H1 (cell line): ENCODE results near the gene RBM42. TPM values are rescaled to one million over a fixed set of nuclear protein-coding genes. Genes with fewer than 3 reads are reported as not detected.

Experiments used
- CTCF ChIA-PET: fragments of 300-600 bp; sonication (Branson Sonifier 250); formaldehyde crosslinking; loops from one replicate; lab custom pipeline; 2021; ENCODE audit not compliant: partially characterized antibody; lab: Charles Lee
- POLR2A ChIA-PET: fragments of 300-600 bp; sonication (Branson Sonifier 250); formaldehyde crosslinking; loops from one replicate; lab custom pipeline; 2021; ENCODE audit warnings: inconsistent platforms; ENCODE audit not compliant: partially characterized antibody; lab: Charles Lee
- DNase-seq, 2 experiments: peaks; one replicate each; pipeline versions ENCODE4 v3.0.0 to v3.0.0-alpha.2; 2010 to 2022; ENCODE audit warnings: low spot score in 2 of 2, low read depth in 1 of 2, mixed read lengths in 1 of 2
- FAIRE-seq: peaks from 2 replicates; lab custom pipeline; 2011; peaks lifted over from hg19 to GRCh38; lab: Jason Lieb, UNC
- H2AFZ ChIP-seq: 2 replicates; pipeline ENCODE4 v1.8.1; 2012; ENCODE audit warnings: low read length, inconsistent platforms
- H2AK5ac ChIP-seq: 2 replicates; pipeline ENCODE4 v1.6.1; 2013; ENCODE audit warnings: low read depth, low read length
- H2BK120ac ChIP-seq: replicated peaks from 2 replicates; pipeline ENCODE3; 2013; ENCODE audit warnings: low read depth, low read length, inconsistent platforms
- H2BK12ac ChIP-seq: 2 replicates; pipeline ENCODE4 v1.6.1; 2013; ENCODE audit warnings: low read depth, low read length
- H2BK15ac ChIP-seq: 2 replicates; pipeline ENCODE4 v1.6.1; 2013; ENCODE audit warnings: low read length
- H2BK20ac ChIP-seq: 2 replicates; pipeline ENCODE4 v1.6.1; 2013; ENCODE audit warnings: low read length
- H2BK5ac ChIP-seq: 2 replicates; pipeline ENCODE4 v1.6.1; 2013; ENCODE audit warnings: low read depth, low read length
- H3K14ac ChIP-seq: 2 replicates; pipeline ENCODE4 v1.6.1; 2013; ENCODE audit warnings: inconsistent platforms; ENCODE audit not compliant: insufficient read length
- H3K18ac ChIP-seq: 2 replicates; pipeline ENCODE4 v1.6.1; 2013; ENCODE audit warnings: low read length; ENCODE audit errors: extremely low read depth
- H3K23ac ChIP-seq: 2 replicates; pipeline ENCODE4 v1.6.1; 2013; ENCODE audit warnings: inconsistent platforms; ENCODE audit not compliant: insufficient read length
- H3K23me2 ChIP-seq: 2 replicates; pipeline ENCODE4 v1.6.1; 2013; ENCODE audit warnings: low read depth, low read length
- H3K27ac ChIP-seq: 2 replicates; pipeline ENCODE4 v1.6.1; 2011; ENCODE audit warnings: low read depth, low read length, inconsistent platforms
- H3K27me3 ChIP-seq, 4 experiments: replicated peaks in 1 of 4; 1 replicate in 1 of 4; 2 replicates in 3 of 4; pipeline versions ENCODE4 v1.6.1 to v1.8.1; 2011 to 2013; ENCODE audit warnings: low read length in 3 of 4, mild to moderate bottlenecking in 3 of 4, inconsistent platforms in 2 of 4, mixed read lengths in 2 of 4, moderate library complexity in 1 of 4; ENCODE audit not compliant: control insufficient read depth in 3 of 4, insufficient read depth in 3 of 4; ENCODE audit errors: extremely low read depth in 1 of 4
- H3K36me3 ChIP-seq, 4 experiments: 2 replicates each; pipeline versions ENCODE4 v1.6.1 to v1.8.1; 2011 to 2013; ENCODE audit warnings: mild to moderate bottlenecking in 4 of 4, low read length in 3 of 4, moderate library complexity in 2 of 4, control low read depth in 1 of 4, inconsistent platforms in 1 of 4; ENCODE audit not compliant: insufficient read depth in 4 of 4, control insufficient read depth in 2 of 4
- H3K4ac ChIP-seq: replicated peaks from 2 replicates; pipeline ENCODE3; 2013; ENCODE audit warnings: low read length, low read depth, mixed read lengths, inconsistent platforms; ENCODE audit not compliant: insufficient read length
- H3K4me1 ChIP-seq, 4 experiments: replicated peaks in 1 of 4; 1 replicate in 1 of 4; 2 replicates in 3 of 4; pipeline versions ENCODE4 v1.6.1 to v1.8.1; 2011 to 2013; ENCODE audit warnings: low read length in 3 of 4, inconsistent platforms in 2 of 4, mixed read lengths in 1 of 4; ENCODE audit not compliant: insufficient read depth in 4 of 4, control insufficient read depth in 3 of 4
- H3K4me2 ChIP-seq, 2 experiments: 2 replicates each; pipeline versions ENCODE4 v1.6.1 to v1.8.1; 2011 to 2013; ENCODE audit warnings: low read depth in 2 of 2, low read length in 2 of 2, control low read depth in 1 of 2, inconsistent platforms in 1 of 2, mild to moderate bottlenecking in 1 of 2; ENCODE audit not compliant: insufficient read depth in 1 of 2
- H3K4me3 ChIP-seq, 4 experiments: fragments of 200-600, 300-600 bp in 1 of 4; sonication (generic), shearing (Covaris generic), sonication (Bioruptor Twin) in 1 of 4; 2 replicates each; pipeline versions ENCODE4 v1.5.1 to v1.8.1; 2011 to 2016; ENCODE audit warnings: low read length in 4 of 4, low read depth in 3 of 4, control low read depth in 2 of 4, inconsistent platforms in 2 of 4, mild to moderate bottlenecking in 2 of 4, mixed read lengths in 1 of 4, moderate library complexity in 1 of 4; ENCODE audit not compliant: insufficient read depth in 2 of 4; ENCODE audit errors: extremely low read depth in 1 of 4
- H3K56ac ChIP-seq: replicated peaks from 2 replicates; pipeline ENCODE3; 2013; ENCODE audit warnings: low read depth, mild to moderate bottlenecking, mixed read lengths, low read length, inconsistent platforms; ENCODE audit not compliant: insufficient read length
- H3K79me1 ChIP-seq: 2 replicates; pipeline ENCODE4 v1.6.1; 2013; ENCODE audit warnings: low read depth, low read length, control low read depth
- H3K79me2 ChIP-seq, 2 experiments: 2 replicates each; pipeline versions ENCODE4 v1.6.1 to v1.8.1; 2012 to 2013; ENCODE audit warnings: low read length in 2 of 2, mild to moderate bottlenecking in 2 of 2, inconsistent platforms in 1 of 2; ENCODE audit not compliant: insufficient read depth in 2 of 2, control insufficient read depth in 1 of 2
- H3K9ac ChIP-seq, 4 experiments: replicated peaks in 1 of 4; 1 replicate in 1 of 4; 2 replicates in 3 of 4; pipeline versions ENCODE4 v1.6.1 to v1.8.1; 2011 to 2013; ENCODE audit warnings: low read depth in 3 of 4, low read length in 3 of 4, control low read depth in 2 of 4, mild to moderate bottlenecking in 2 of 4, moderate library complexity in 2 of 4, inconsistent platforms in 1 of 4; ENCODE audit errors: extremely low read depth in 1 of 4
- H3K9me3 ChIP-seq, 2 experiments: 2 replicates each; pipeline versions ENCODE4 v1.6.1 to v1.8.1; 2012 to 2013; ENCODE audit warnings: mild to moderate bottlenecking in 2 of 2, moderate library complexity in 2 of 2, control low read depth in 1 of 2, inconsistent platforms in 1 of 2, low read depth in 1 of 2, low read length in 1 of 2, mixed read lengths in 1 of 2; ENCODE audit not compliant: insufficient read depth in 2 of 2
- H4K20me1 ChIP-seq, 2 experiments: replicated peaks in 1 of 2; 2 replicates each; pipeline versions ENCODE3 to v1.8.1; 2011 to 2013; ENCODE audit warnings: inconsistent platforms in 2 of 2, low read length in 2 of 2, mild to moderate bottlenecking in 1 of 2; ENCODE audit not compliant: insufficient read depth in 2 of 2, control insufficient read depth in 1 of 2
- H4K5ac ChIP-seq: 2 replicates; pipeline ENCODE4 v1.6.1; 2013; ENCODE audit warnings: low read length, low read depth, mixed read lengths, inconsistent platforms; ENCODE audit not compliant: insufficient read length
- H4K8ac ChIP-seq: 2 replicates; pipeline ENCODE4 v1.8.0; 2013; ENCODE audit warnings: mild to moderate bottlenecking, moderate library complexity, low read length, inconsistent platforms; ENCODE audit not compliant: insufficient read depth; ENCODE audit errors: extremely low read depth
- H4K91ac ChIP-seq: replicated peaks from 2 replicates; pipeline ENCODE3; 2013; ENCODE audit warnings: low read length, mixed read lengths, inconsistent platforms; ENCODE audit not compliant: insufficient read length
- CBX5 ChIP-seq: fragments of 300-800, 300-1000 bp; sonication (generic); IDR thresholded peaks from 2 replicates; pipeline ENCODE4 v1.7.1; 2016; ENCODE audit warnings: antibody characterized with exemption, low read length, low read depth
- CEBPB ChIP-seq: IDR thresholded peaks from 2 replicates; pipeline ENCODE4 v1.6.1; 2012; ENCODE audit warnings: low read depth, low read length
- CHD1 ChIP-seq: IDR thresholded peaks from 2 replicates; pipeline ENCODE4 v1.6.1; 2012; ENCODE audit warnings: low read depth, low read length, improper control_type of control experiment
- RAD21 ChIP-seq, 2 experiments: IDR thresholded peaks in 1 of 2; conservative IDR thresholded peaks in 1 of 2; 2 replicates each; pipeline ENCODE4 v1.6.1; 2011; ENCODE audit warnings: low read depth in 2 of 2, low read length in 2 of 2, improper control_type of control experiment in 1 of 2, inconsistent platforms in 1 of 2, mild to moderate bottlenecking in 1 of 2, moderate library complexity in 1 of 2
- WGBS, 2 experiments: shearing (Covaris generic) in 1 of 2; methylation state at CpG; one replicate each; pipeline versions ENCODE4 v1.1.6 to v1.1.7; 2013 to 2015; ENCODE audit warnings: low lambda C conversion rate in 2 of 2, mixed read lengths in 2 of 2, inconsistent platforms in 1 of 2, low coverage in 1 of 2, missing lambda C conversion rate in 1 of 2; ENCODE audit not compliant: insufficient replicate concordance in 2 of 2, insufficient coverage in 1 of 2, insufficient read length in 1 of 2; ENCODE audit errors: extremely low coverage in 1 of 2, missing lambda C conversion rate in 1 of 2; 5-methylcytosine and 5-hydroxymethylcytosine counted together
- polyA plus RNA-seq, 7 experiments: library from polyadenylated mRNA; depleted of rRNA in 3 of 7; stranded (reverse) in 5 of 7; unstranded in 2 of 7; fragments of >200 nt in 5 of 7; fragments of 200-250 nt in 2 of 7; gene quantifications; 1 replicate in 5 of 7; 2 replicates in 1 of 7; 4 replicates in 1 of 7; pipeline versions ENCODE4 v1.2.1 to v1.2.3, GENCODE V29; 2011 to 2013; ENCODE audit warnings: missing spikeins in 2 of 7, mixed read lengths in 2 of 7
- total RNA-seq: library from RNA; stranded (reverse); fragmentation: NEBNext Ultra II Directional; extraction: Animal tissue kit (Norgen Biotek cat#: 25700); gene quantifications from 2 replicates; pipeline ENCODE4 v1.2.1, GENCODE V29; 2021
- TF ChIP-seq, protein P1 (sequence below): IDR thresholded peaks from 2 replicates; pipeline ENCODE4 v1.6.1; 2012; ENCODE audit warnings: low read length, inconsistent platforms
- TF ChIP-seq, protein P2 (sequence below), 3 experiments: IDR thresholded peaks; 1 replicate in 2 of 3; 2 replicates in 1 of 3; pipeline versions ENCODE4 v1.5.1 to v1.6.1; 2011; ENCODE audit warnings: low read length in 3 of 3, mild to moderate bottlenecking in 3 of 3, inconsistent platforms in 2 of 3, low read depth in 1 of 3, moderate library complexity in 1 of 3; ENCODE audit not compliant: insufficient read depth in 1 of 3; ENCODE audit errors: control extremely low read depth in 1 of 3

Gene RBM42
- total and polyA plus RNA-seq, 2 of the 8 experiments (the other 6 are each of a cell fraction or from before 2014, with no cell fraction given): 59.8 to 80.8 TPM

DNA sequence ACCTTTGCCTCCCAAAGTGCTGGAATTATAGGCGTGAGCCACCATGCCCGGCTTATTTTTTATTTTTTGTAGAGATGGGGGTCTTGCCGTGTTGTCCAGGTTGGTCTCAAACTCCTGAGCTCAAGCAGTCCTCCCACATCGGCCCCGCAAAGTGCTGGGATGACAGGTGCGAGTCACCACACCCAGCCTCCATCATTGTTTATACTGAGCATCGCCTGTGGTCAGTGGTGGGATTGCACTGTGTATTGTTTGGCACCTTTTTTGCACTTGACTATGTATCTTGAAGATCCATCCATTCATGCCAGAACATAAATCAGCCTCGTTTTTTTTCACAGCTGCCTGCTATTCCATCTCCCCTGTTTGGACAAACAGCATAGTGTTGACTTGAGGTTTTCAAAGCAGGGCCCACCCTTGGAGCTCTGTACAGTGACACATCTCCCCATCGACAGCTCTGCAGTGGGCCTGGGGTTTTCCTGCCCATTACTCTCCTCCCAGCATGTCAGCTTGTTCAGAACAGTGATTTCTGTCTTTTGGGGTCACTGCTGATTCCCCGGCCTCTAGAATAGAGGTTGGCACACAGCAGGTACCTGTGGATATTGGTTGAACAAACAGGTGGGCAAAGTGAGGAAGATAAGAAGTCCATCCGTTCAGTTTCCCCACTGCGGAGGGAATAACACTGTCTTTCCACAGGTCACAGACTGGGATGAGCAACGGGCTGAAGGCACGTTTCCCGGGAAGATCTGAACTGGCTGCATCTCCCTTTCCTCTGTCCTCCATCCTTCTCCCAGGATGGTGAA lies 29.3 kb downstream of the RBM42 start:
- Histone ChIP-seq H3K4me1 (no peaks in the 10 kb centered on the region), H4K91ac (no peak overlapping the region), H3K4me3 (no peak overlapping the region), H3K9me3 (peaks cover 0 to 2% of the 10 kb centered on the region in 2 experiments; a peak in 1 of 4 replicates), H2BK15ac (no peak overlapping the region), H4K5ac (no peak overlapping the region), H3K79me1 (peaks cover 2% of the 10 kb centered on the region; the same call in 1 of the 2 replicates), H3K4ac (no peak overlapping the region), H4K20me1 (peaks cover 0 to 14% of the 10 kb centered on the region in 2 experiments), H3K23ac (no peak overlapping the region), H2BK20ac (no peak overlapping the region), H3K23me2 (no peaks in the 10 kb centered on the region), H2BK5ac (no peak overlapping the region), H3K27ac (no peak overlapping the region), H3K79me2 (no peaks in the 10 kb centered on the region), H2BK12ac (no peak overlapping the region), H2AFZ (no peak overlapping the region), H3K14ac (no peak overlapping the region), H3K36me3 (peaks cover 7 to 45% (median 30%) of the 10 kb centered on the region in 4 experiments; a peak in 7 of 8 replicates), H2BK120ac (no peak overlapping the region), H3K9ac (no peak overlapping the region), H2AK5ac (no peak overlapping the region), H3K27me3 (no peaks in the 10 kb centered on the region), H3K18ac (no peak overlapping the region), H3K4me2 (no peak overlapping the region), H3K56ac (no peak overlapping the region), H4K8ac (no peak overlapping the region)
- FAIRE-seq (no peak), DNase-seq (no peak)
- ChIA-PET POLR2A (interaction anchor here (1.5 to 1.6 kb wide), 2 partner anchors 10 to 11 kb away, joined by 4 to 6 read pairs; partner anchors contain the start of gene COX6B1), CTCF (interaction anchor here (0.6 to 3.3 kb wide), 6 partner anchors 10 to 111 kb away, joined by 3 to 15 read pairs (median 6); partner anchors contain the start of gene COX6B1)
- 93% methylated on average over 15 of the region's 15 CpGs; no CpG with 5 or more reads in 1 of the 2 experiments for WGBS, 2 experiments
- TF ChIP-seq, protein P1, sequence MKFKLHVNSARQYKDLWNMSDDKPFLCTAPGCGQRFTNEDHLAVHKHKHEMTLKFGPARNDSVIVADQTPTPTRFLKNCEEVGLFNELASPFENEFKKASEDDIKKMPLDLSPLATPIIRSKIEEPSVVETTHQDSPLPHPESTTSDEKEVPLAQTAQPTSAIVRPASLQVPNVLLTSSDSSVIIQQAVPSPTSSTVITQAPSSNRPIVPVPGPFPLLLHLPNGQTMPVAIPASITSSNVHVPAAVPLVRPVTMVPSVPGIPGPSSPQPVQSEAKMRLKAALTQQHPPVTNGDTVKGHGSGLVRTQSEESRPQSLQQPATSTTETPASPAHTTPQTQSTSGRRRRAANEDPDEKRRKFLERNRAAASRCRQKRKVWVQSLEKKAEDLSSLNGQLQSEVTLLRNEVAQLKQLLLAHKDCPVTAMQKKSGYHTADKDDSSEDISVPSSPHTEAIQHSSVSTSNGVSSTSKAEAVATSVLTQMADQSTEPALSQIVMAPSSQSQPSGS: no peak
- no peak for TF ChIP-seq CBX5
- peak in 1 of 2 experiments; percentile 2; a peak in 2 of 4 replicates for TF ChIP-seq RAD21 (IDR thresholded peaks at IDR 0.05 in 1 of 2, conservative IDR thresholded peaks at IDR 0.05 in 1 of 2; ENCODE audit: low read depth in 2 of 2, low read length in 2 of 2)
- TF ChIP-seq CHD1: no peak
- no peak for TF ChIP-seq CEBPB
- TF ChIP-seq, protein P2, sequence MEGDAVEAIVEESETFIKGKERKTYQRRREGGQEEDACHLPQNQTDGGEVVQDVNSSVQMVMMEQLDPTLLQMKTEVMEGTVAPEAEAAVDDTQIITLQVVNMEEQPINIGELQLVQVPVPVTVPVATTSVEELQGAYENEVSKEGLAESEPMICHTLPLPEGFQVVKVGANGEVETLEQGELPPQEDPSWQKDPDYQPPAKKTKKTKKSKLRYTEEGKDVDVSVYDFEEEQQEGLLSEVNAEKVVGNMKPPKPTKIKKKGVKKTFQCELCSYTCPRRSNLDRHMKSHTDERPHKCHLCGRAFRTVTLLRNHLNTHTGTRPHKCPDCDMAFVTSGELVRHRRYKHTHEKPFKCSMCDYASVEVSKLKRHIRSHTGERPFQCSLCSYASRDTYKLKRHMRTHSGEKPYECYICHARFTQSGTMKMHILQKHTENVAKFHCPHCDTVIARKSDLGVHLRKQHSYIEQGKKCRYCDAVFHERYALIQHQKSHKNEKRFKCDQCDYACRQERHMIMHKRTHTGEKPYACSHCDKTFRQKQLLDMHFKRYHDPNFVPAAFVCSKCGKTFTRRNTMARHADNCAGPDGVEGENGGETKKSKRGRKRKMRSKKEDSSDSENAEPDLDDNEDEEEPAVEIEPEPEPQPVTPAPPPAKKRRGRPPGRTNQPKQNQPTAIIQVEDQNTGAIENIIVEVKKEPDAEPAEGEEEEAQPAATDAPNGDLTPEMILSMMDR (IDR thresholded peaks at IDR 0.05; ENCODE audit: control extremely low read depth in 1 of 3, insufficient read depth in 1 of 3, low read depth in 1 of 3, low read length in 3 of 3): peak in 2 of 3 experiments; percentile 18 to 34; a peak in 2 of 4 replicates
